NCI-H526 treated with DMSO at 0.1 percent for 48 hours (cell line): ENCODE data around the gene SERPINB10.
"Not testable (repeated sequence)": the region's sequence is repeated elsewhere in the genome, so short reads cannot be mapped to it uniquely, and the experiment has no call there.

Experiments
- DNase-seq: peaks from one replicate; lab custom pipeline; 2025; lab: John Stamatoyannopoulos, UW

Gene SERPINB10

GRCh38 chr18:63890950-63891304, 16.8 kb upstream of the SERPINB10 start:
- DNase-seq = no peak

- DNase-seq = no peak
Measured at GRCh38 chr18:63892566-63892965, 15.2 kb upstream of the SERPINB10 start.

GRCh38 chr18:63894106-63894772, 13.5 kb upstream of the SERPINB10 start:
- no peak for DNase-seq

DNA sequence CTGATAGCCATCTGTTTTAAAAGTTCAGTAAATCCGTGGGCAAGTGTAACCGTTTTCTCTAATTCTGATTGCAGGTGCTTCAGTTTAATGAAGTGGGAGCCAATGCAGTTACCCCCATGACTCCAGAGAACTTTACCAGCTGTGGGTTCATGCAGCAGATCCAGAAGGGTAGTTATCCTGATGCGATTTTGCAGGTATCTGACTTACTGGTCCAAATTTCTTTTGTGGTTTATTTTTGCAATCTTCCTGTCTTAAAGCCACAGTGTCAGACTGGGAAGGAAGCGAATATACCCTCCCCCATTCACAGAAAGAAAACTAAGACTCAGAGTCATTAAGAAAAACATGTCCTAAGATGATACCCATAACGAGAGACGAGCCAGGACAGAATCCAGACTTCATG, 12.6 kb upstream of the SERPINB10 start:
- DNase-seq = no peak

GRCh38 chr18:63897072-63897471, 10.7 kb upstream of the SERPINB10 start:
- DNase-seq = no peak

DNA sequence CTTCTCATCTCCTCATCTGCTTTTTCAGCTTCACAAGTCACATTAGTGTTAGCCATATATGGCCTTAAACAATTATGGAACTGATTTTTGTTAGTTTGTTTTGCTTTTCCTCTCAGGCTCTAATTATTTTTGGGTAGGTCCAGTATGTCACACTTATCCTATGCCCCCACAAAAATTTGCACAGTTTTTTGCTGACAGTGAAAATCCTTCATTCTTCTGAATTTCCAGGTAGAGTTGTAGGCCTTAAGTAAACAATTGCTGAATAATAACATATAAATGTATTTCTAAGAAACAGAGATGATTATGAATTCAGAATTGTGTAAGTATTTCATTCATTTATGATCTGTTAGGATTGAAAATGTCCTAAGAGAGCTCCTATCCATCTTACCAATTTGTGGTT, 8.6 kb upstream of the SERPINB10 start:
- DNase-seq = no peak

DNA sequence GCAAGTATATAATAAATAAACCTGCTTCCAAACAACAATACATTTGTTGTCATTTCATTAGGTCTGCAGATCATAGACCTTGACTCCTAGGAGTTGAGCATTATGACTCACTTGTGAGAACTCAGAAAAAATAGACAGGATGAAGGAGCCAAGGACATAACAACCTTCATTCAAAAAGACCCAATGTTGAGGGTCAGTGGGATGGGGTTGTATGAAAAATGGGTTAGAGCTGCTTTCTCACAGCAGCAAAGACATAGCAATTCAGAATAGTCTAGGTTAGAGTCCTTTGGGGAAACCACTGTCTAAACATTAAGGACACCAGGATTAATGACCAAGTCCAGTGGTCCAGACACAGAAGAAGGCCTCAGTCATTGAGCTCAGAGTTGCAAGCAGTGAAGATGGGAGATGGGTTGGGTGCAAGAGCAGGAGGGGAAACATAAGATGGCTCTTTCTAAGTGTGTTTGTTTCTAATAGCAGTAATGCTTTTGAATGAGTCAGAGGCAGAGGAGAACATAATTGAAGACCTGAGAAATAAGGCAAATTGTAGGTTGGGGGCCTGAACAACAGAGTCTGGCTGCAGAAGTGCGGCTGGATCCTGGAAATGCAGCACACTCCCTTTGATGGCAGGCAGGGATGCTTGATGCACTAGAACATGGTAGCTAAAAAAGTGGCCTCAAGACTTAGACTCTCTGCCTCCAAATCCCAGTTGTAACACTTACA, 3.7 kb upstream of the SERPINB10 start:
- DNase-seq = no peak

GRCh38 chr18:63904694-63905093, 3.1 kb upstream of the SERPINB10 start:
- no peak for DNase-seq

- DNase-seq = no peak
Measured at GRCh38 chr18:63905361-63905760, 2.4 kb upstream of the SERPINB10 start.

DNA sequence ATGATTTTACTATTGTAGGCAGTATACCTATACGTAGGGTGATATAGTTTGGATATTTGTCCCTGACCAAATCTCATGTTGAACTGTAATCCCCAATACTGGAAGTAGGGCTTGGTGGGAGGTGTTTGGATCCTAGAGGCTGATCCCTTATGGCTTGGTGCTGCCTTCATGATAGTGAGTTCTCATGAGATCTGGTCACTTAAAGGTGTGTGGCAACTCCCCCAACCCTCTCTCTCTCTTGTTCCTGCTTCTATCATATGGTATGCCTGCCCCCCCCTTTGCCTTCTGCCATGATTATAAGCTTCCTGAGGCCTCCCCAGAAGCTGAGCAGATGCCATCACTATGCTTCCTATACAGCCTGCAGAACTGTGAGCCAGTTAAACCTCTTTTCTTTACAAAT, 1.7 kb upstream of the SERPINB10 start:
- DNase-seq = no peak

GRCh38 chr18:63908858-63909257, 1.1 kb downstream of the SERPINB10 start:
- no peak for DNase-seq

DNA sequence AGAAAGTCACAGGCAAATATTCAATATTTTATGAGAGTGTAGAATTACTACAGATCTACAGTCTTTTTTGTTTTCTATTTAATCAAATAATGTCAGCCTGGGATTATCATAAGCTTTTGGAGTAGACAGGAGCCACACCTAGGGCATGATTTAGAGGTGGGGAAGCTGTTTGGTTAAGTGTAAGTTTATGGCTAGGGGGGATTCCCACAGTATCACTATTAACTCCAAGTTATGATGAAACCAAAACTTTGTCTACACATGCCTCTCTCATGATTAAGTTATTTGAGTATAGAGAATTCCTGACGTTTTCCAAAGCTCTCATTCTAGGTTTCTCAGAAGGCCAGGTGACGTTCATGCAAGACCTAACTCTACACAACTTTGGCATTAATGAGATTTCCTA, 2.1 kb downstream of the SERPINB10 start:
- no peak for DNase-seq

GRCh38 chr18:63917817-63918216, 10.1 kb downstream of the SERPINB10 start:
- no peak for DNase-seq

- DNase-seq = no peak
Measured at GRCh38 chr18:63922049-63922448, 14.3 kb downstream of the SERPINB10 start.

DNA sequence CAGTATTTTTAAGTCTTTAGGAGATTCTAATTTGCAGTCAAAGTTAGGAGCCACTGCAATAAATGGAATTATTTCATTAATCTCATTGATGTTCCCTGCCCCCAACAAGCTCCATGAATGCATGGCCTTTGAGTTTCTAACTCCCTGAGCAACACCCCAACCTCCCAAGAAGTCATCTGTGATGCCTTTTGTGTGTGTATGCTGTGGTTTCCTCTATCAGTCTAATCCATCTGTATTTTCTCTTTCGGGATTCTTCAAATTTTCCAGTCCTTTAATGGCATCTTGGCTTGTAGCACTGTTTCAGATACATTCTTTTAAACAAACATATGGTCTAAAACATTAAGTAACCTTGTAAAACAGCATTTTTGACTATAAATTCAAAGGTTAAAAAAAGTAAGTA, 16.8 kb downstream of the SERPINB10 start:
- no peak for DNase-seq

DNA sequence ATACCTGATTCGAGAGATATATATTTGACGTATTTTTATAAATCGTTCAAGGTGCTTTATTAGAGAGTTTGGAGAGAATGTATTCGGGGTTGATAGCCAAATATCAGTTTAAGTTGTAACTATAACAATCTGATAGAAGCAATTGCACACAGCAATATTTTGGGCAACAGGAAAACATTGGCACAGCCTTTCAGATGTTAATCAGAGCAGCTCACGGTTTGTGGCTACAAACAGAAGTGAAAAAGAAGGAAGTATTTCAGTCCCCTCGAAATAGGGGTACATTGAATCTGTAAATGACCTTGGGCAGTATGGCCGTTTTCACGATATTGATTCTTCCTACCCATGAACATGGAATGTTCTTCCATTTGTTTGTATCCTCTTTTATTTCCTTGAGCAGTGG, 20.6 kb downstream of the SERPINB10 start:
- no peak for DNase-seq

GRCh38 chr18:63929369-63929768, 21.6 kb downstream of the SERPINB10 start:
- DNase-seq = not testable (repeated sequence)

DNA sequence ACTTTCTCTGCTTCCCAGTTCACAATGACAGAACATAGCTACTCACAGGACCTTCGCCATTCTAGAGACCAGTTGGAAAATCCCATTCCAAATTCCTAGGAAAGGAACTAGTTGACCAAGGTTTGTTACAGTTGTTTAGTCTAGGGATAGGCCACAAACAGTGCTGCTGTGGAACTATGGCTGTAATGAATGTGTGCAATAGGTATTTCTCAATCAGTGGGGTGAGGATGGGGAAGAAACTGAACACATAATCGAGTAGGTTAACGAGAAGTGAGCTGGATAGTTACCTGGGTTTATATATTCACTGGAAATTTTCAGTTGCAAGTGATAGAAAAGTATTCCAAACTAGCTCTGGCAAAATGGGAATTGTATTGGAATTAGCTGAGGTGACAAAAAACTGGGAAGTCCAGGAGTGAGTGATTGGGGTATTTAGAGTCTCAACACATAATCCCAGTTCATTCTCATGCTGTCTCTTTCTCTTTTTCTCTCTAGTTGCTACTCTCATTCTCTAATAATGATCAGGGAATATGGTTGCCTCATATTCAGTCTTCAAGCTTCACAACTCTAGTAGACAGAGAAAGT, 23.1 kb downstream of the SERPINB10 start:
- no peak for DNase-seq

DNA sequence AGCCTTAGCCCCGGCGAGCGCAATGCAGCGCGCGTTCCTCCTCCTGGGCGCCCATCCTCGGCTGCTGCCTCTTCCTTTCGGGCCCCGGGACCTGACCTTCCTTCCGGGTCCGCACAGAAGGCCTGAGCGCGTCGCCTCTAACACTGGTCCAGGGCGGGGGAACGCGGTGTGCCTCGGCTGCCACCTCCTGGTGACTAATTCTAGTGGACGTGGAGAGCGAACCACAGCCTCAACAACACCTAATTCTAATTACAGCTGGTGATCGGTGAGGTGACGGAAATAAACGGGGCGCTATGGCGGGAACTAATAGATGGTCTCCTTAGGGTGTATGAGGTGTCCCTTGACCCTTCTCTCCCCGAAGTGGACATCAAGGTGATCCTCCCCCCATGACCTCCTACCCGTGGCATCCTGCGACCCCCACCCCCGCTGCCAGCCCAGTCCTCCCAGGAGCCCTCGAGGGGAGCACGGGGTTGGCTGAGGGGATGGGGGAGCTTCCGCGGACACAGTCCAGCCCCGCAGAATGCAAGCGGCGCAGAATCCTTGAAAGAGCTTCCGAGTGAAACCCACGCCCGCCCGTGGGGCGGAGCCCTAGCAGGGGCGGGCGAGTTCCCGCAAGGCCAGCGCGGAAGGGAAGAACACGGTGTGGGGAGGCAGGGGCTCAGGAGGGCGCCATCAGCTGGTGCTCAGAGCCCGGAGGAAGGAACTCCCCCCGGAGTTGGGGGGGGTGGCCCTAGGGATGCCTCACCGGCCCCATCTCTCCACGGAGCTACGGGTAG, 28.6 kb downstream of the SERPINB10 start:
- DNase-seq = peak; percentile 13

DNA sequence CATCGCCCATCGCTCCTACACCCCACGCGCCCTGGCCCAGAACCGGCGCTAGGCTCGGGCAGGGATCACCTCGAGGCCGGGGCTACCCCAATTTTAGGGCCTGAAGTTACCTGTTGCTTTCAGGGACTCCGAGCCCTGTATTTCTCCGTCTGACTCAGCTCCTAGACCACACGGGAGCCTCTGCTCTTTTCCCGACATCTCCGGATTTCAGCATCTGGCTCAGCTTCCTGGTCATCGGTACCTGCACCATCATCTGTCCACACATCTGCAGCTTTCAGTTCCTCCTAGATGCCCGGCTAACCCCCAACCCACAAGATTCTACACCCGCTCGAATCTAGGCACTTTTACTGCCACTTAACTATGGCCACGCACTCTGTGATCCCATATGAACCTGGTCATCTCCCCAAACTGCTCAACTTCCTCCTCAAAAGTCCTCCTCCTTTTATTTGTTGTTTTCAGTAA, 29.2 kb downstream of the SERPINB10 start:
- DNase-seq = no peak

GRCh38 chr18:63940008-63940407, 32.2 kb downstream of the SERPINB10 start:
- no peak for DNase-seq

- DNase-seq = not testable (repeated sequence)
Measured at GRCh38 chr18:63940543-63941050, 32.8 kb downstream of the SERPINB10 start.
